ENCODE measurements around the gene STK10.

The STK10 gene

DNA sequence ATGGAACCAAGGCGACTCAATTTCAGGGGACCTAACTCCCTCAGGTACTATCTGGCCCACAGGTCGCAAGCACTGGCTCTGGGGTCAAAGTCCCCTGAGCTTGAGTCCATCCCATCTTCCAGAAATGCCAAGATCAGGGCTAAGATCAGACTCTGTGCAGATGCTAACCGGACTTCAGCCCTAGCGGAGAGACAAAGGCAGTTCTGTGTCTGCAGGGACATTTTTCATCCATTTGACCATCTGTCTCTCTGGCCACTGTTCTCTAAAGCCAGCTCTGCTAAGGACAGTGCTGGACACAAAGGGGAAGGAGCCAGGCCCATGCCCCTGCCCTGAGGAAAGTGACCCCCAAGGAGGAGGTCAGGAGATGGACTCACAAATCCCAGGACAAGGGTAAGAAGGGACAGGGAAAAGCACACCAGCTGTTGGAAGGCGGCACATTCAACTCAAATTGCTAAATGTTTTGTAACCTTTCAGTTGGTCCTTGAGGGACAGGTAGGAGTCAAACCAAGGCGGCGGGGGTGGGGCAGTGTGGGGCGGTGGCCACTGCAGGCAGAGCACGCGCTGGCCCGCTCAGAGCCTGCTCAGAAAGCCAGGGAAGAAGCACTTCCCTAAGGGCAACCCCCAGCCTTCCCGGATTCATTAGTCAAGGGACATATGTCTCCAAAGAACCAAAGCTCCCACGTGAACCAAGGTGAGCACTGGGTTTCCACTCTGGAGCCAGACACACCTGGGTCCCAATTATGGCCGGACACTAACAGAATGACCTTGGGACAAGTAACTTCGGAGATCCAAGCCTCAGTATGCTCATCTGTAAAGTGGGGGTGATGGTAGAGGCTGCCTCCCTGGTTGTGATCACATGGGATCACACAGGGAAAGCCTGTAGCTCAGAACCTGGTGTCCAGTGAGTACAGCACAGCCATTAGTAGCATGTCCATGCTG lies 42.8 kb downstream of the STK10 start:
- H3K9me3 ChIP-seq (ENCODE audit: control insufficient read depth, low read length) = no peaks in the 10 kb centered on the region
- H3K9ac ChIP-seq (ENCODE audit: low read length) = no peak overlapping the region
- H3K36me3 ChIP-seq (ENCODE audit: control insufficient read depth, insufficient read depth, low read length) = no peaks in the 10 kb centered on the region
- H3K27me3 ChIP-seq (ENCODE audit: control insufficient read depth, insufficient read depth, low read length) = no peaks in the 10 kb centered on the region
- no peak overlapping the region for H3K4me3 ChIP-seq (ENCODE audit: low read length)
- peaks cover 53% of the 10 kb centered on the region for H3K4me1 ChIP-seq (ENCODE audit: control insufficient read depth, insufficient read depth, low read length)

DNA sequence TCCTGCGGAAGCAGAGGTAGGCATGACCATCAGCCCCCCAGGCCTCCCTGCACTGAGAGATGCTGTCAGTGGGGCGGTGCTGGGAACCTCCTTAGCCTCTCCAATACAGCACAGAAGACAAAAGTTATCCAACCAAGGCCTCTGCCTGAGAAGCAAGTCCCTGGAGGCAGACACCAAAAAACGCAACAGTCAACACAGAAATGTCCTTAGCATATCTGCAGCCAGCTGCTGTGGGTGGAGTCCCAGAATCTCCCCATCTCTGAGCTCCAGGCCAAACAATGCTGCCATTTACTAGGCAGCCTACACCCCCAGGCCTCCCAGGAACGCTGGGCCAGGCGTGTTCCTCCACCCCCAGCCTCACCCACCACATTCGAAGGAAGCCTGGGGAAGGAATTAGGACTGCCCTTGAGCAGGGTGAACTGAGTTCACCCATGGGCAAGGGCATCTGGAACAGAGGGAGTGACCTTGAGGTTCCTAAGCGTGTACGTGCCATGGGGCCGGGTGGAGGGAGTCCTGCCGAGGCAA lies 43.7 kb downstream of the STK10 start:
- Histone ChIP-seq H3K9me3 (ENCODE audit: control insufficient read depth, low read length) (no peaks in the 10 kb centered on the region), H3K36me3 (ENCODE audit: control insufficient read depth, insufficient read depth, low read length) (no peaks in the 10 kb centered on the region), H3K4me1 (ENCODE audit: control insufficient read depth, insufficient read depth, low read length) (peaks cover 50% of the 10 kb centered on the region), H3K9ac (ENCODE audit: low read length) (no peak overlapping the region), H3K4me3 (ENCODE audit: low read length) (no peak overlapping the region), H3K27me3 (ENCODE audit: control insufficient read depth, insufficient read depth, low read length) (no peaks in the 10 kb centered on the region)

DNA sequence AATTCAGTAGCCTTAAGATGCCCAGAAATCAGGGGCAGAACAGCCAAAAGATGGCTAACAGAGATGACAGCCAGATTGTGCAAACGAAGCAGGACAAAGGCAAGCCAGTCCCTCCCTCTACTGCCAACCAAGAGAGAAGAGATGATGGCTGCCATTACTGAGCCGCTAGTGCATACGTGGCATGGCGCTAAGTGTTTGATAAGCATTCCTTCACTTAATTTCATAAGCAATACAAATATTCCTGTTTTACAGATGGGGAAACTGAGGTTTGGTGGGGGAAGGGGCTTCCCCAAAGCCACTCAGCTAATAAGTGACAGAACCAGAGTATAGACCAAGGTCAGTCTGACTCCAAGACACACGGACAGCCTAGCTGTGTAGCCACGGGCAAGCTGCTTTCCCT lies 44.1 kb downstream of the STK10 start:
- Histone ChIP-seq H3K27me3 (ENCODE audit: control insufficient read depth, insufficient read depth, low read length) (no peaks in the 10 kb centered on the region), H3K4me3 (ENCODE audit: low read length) (no peak overlapping the region), H3K9me3 (ENCODE audit: control insufficient read depth, low read length) (no peaks in the 10 kb centered on the region), H3K4me1 (ENCODE audit: control insufficient read depth, insufficient read depth, low read length) (peaks cover 50% of the 10 kb centered on the region), H3K36me3 (ENCODE audit: control insufficient read depth, insufficient read depth, low read length) (no peaks in the 10 kb centered on the region), H3K9ac (ENCODE audit: low read length) (no peak overlapping the region)

DNA sequence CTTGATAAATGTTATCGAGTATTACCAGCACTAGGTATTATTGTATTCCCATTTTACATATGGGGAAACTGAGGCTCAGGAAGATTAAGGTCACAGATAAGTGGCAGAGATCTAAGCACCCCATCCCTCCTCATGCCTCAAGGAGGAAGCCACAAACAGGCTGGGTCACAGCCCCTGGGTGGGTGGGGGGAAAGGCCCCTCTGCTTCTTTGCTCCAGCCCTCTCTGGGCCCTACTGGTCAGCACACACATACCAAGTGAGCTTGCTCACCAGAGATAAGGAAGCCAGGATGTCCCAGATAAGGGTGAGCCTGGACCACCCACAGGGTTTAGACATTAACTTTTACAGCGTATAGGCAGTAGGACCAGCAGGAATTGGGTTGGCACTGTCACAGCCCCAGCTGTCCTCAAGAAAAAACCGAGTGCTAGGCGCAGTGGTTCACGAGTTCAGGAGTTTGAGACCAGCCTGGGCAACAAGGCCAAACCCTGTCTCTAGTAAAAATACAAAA lies 45.3 kb downstream of the STK10 start:
- no peaks in the 10 kb centered on the region for H3K9me3 ChIP-seq (ENCODE audit: control insufficient read depth, low read length)
- H3K4me1 ChIP-seq (ENCODE audit: control insufficient read depth, insufficient read depth, low read length) = peaks cover 47% of the 10 kb centered on the region
- H3K9ac ChIP-seq (ENCODE audit: low read length) = no peak overlapping the region
- H3K36me3 ChIP-seq (ENCODE audit: control insufficient read depth, insufficient read depth, low read length) = no peaks in the 10 kb centered on the region
- H3K4me3 ChIP-seq (ENCODE audit: low read length) = no peak overlapping the region
- no peaks in the 10 kb centered on the region for H3K27me3 ChIP-seq (ENCODE audit: control insufficient read depth, insufficient read depth, low read length)

DNA sequence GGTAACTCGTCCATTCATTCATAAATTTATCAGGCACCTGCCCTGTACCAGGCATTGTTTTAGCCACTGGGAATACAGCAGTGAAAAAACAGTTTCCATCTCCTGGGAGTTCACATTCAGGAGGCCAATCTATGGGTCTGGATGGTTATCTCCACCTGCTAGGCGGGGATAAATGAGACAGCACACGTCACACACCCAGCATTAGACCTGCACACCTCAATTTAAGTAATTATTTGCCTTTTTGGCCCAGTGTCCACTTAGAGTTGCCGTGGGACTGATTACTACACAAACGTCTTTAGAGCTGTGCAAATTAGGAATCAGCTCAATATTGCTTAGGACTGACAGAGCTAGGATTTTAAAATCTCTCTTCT lies 46.1 kb downstream of the STK10 start:
- Histone ChIP-seq H3K4me1 (ENCODE audit: control insufficient read depth, insufficient read depth, low read length) (peaks cover 45% of the 10 kb centered on the region), H3K4me3 (ENCODE audit: low read length) (no peak overlapping the region), H3K9ac (ENCODE audit: low read length) (no peak overlapping the region), H3K36me3 (ENCODE audit: control insufficient read depth, insufficient read depth, low read length) (no peaks in the 10 kb centered on the region), H3K27me3 (ENCODE audit: control insufficient read depth, insufficient read depth, low read length) (no peaks in the 10 kb centered on the region), H3K9me3 (ENCODE audit: control insufficient read depth, low read length) (no peaks in the 10 kb centered on the region)

DNA sequence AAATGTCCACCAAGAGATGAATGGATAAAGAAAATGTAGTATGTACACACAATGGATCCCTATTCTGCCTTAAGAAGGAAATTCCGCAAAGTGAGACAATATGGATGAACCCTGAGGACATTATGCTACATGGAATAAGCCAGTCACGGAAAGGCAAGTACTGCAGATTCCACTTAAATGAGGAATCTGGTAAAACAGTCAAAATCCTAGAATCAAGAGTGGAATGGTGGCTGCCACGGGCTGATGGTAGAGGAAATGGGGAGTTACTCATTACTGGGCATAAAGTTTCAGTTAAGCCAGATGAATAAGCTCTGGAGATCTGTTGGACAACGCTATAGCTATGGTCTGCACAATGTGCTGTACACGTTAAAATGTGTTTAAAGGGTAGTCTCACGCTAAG lies 47.2 kb downstream of the STK10 start:
- Histone ChIP-seq H3K36me3 (ENCODE audit: control insufficient read depth, insufficient read depth, low read length) (no peaks in the 10 kb centered on the region), H3K9ac (ENCODE audit: low read length) (no peak overlapping the region), H3K4me3 (ENCODE audit: low read length) (no peak overlapping the region)

DNA sequence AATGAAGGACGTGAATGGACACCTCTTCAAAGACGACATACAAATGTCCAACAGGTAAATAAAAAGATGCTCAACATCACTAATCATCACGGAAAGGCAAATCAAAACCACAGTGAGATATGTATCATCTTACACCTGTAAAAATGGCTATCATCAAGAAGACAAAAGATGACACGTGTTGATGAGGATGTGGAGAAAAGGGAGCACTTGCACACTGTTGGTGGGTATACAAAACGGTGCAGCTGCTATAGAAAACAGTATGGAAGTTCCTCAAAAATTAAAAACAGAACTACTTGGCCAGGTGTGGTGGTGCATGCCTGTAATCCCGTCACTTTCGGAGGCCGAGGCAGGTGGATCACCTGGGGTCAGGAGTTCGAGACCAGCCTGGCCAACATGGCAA lies 47.9 kb downstream of the STK10 start:
- no peaks in the 10 kb centered on the region for H3K36me3 ChIP-seq (ENCODE audit: control insufficient read depth, insufficient read depth, low read length)
- H3K9me3 ChIP-seq (ENCODE audit: control insufficient read depth, low read length) = no peaks in the 10 kb centered on the region
- H3K4me1 ChIP-seq (ENCODE audit: control insufficient read depth, insufficient read depth, low read length) = peaks cover 30% of the 10 kb centered on the region

More for the DNA sequence above, 47.2 kb downstream of the STK10 start:
- Histone ChIP-seq H3K4me1 (ENCODE audit: control insufficient read depth, insufficient read depth, low read length) (peaks cover 35% of the 10 kb centered on the region), H3K9me3 (ENCODE audit: control insufficient read depth, low read length) (no peaks in the 10 kb centered on the region), H3K27me3 (ENCODE audit: control insufficient read depth, insufficient read depth, low read length) (no peaks in the 10 kb centered on the region)

DNA sequence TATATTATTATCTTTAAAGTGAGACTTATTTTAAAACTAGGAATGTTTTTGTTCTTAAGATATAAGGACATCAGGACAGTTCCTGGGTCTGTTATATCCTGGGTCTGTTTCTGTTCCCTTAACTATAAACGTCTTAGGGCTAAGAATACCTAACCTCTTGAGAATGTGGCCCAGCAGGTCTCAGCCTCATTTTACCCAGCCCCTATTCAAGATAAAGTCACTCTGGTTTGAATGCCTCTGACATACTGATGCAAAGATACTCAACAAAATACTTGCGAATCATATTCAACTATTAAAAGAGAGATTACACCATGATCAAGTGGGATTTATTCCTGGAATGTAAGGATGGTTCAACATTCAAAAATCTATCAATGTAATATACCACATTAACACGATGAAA lies 51.0 kb downstream of the STK10 start:
- no peak overlapping the region for H3K4me3 ChIP-seq (ENCODE audit: low read length)

More for the DNA sequence above, 47.9 kb downstream of the STK10 start:
- Histone ChIP-seq H3K27me3 (ENCODE audit: control insufficient read depth, insufficient read depth, low read length) (no peaks in the 10 kb centered on the region), H3K9ac (ENCODE audit: low read length) (no peak overlapping the region), H3K4me3 (ENCODE audit: low read length) (no peak overlapping the region)

DNA sequence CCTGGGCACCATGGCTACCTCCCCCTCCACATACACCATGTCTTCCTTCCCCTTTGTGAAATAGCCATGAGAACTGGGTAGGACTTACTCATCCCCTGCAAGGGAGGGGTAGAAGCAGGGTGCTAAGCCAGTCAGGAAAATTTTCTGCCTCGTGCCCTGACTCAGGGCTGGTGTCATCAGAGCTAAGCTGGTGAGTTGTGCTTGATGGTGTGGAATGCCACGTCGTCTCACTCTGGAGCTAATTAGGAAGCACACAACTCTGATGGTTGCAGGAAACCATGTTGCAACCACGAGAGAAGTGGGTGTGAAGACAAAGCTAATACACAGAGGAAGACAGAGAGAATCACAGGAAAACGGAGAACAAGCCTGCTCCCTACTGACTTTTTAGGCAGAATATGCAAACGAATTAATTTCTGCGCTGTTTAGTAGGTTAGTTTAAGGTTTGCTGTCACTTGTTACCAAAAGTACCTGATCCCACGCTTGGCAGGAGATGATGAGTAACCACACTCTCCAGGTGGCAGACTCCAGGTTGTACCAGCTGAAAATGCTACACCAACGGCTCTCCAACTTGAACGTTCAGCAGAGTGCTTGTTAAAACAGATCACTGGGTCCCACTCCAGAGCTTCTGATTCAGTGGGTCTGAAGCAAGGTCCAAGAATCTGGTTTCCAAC lies 54.5 kb downstream of the STK10 start:
- no peak overlapping the region for H3K9ac ChIP-seq (ENCODE audit: low read length)
- no peaks in the 10 kb centered on the region for H3K4me1 ChIP-seq (ENCODE audit: control insufficient read depth, insufficient read depth, low read length)
- no peaks in the 10 kb centered on the region for H3K9me3 ChIP-seq (ENCODE audit: control insufficient read depth, low read length)
- H3K36me3 ChIP-seq (ENCODE audit: control insufficient read depth, insufficient read depth, low read length) = no peaks in the 10 kb centered on the region
- no peak overlapping the region for H3K4me3 ChIP-seq (ENCODE audit: low read length)
- H3K27me3 ChIP-seq (ENCODE audit: control insufficient read depth, insufficient read depth, low read length) = no peaks in the 10 kb centered on the region

More for the DNA sequence above, 51.0 kb downstream of the STK10 start:
- Histone ChIP-seq H3K9ac (ENCODE audit: low read length) (no peak overlapping the region), H3K36me3 (ENCODE audit: control insufficient read depth, insufficient read depth, low read length) (no peaks in the 10 kb centered on the region), H3K9me3 (ENCODE audit: control insufficient read depth, low read length) (no peaks in the 10 kb centered on the region), H3K27me3 (ENCODE audit: control insufficient read depth, insufficient read depth, low read length) (no peaks in the 10 kb centered on the region), H3K4me1 (ENCODE audit: control insufficient read depth, insufficient read depth, low read length) (peaks cover 7% of the 10 kb centered on the region)

DNA sequence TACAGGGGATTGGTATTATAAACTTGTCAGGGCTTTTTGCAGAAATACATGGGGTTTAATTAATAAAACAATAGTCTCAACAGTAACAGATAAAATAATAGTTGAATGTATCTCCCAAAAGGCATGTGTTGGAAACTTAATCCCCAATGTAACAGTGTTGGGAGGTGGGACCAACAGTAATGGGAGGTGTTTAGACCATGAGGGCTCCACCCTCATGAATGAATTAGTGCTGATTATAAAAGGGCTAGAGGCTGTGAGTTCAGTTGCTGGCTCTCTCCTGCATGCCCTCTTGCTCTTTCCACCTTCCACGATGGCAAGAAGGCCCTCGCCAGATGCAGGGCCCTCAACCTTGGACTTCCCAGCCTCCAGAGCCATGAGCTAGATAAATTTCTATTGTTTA lies 56.3 kb downstream of the STK10 start:
- Histone ChIP-seq H3K4me1 (ENCODE audit: control insufficient read depth, insufficient read depth, low read length) (no peaks in the 10 kb centered on the region), H3K27me3 (ENCODE audit: control insufficient read depth, insufficient read depth, low read length) (no peaks in the 10 kb centered on the region), H3K36me3 (ENCODE audit: control insufficient read depth, insufficient read depth, low read length) (no peaks in the 10 kb centered on the region), H3K9ac (ENCODE audit: low read length) (no peak overlapping the region), H3K9me3 (ENCODE audit: control insufficient read depth, low read length) (no peaks in the 10 kb centered on the region), H3K4me3 (ENCODE audit: low read length) (no peak overlapping the region)

DNA sequence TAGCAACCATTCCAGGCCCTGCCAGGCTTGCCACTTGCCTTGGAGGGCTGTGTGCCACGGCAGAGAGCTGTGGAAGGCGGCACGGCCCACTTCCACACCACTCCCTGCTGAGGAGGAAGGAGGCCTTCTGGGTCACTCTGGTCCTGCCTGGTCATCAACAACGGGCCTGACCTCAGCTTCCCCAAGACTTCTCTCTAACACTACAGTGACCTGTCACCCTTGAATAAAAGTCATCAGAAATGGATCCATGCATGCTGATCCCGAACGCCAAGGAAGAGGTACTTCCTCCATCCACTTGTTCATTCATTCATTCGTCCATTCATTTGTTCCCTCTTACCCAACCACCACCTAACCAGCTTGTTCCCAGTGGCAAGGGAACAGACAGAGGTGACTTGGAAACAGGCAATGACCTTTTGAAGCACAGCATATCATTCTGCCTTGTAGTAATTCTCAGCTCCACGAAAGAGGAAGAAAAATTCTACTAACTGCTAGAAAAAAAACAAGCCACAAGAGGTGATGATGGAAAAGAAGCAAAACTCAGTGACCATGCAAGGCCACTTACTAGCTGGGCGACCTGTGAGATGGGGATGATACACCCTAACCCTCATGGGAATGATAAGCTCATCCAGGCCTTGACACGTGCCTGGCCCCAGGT lies 58.6 kb downstream of the STK10 start:
- Histone ChIP-seq H3K9me3 (ENCODE audit: control insufficient read depth, low read length) (no peaks in the 10 kb centered on the region), H3K36me3 (ENCODE audit: control insufficient read depth, insufficient read depth, low read length) (peaks cover 3% of the 10 kb centered on the region), H3K4me3 (ENCODE audit: low read length) (no peak overlapping the region), H3K27me3 (ENCODE audit: control insufficient read depth, insufficient read depth, low read length) (no peaks in the 10 kb centered on the region), H3K9ac (ENCODE audit: low read length) (no peak overlapping the region), H3K4me1 (ENCODE audit: control insufficient read depth, insufficient read depth, low read length) (no peaks in the 10 kb centered on the region)

DNA sequence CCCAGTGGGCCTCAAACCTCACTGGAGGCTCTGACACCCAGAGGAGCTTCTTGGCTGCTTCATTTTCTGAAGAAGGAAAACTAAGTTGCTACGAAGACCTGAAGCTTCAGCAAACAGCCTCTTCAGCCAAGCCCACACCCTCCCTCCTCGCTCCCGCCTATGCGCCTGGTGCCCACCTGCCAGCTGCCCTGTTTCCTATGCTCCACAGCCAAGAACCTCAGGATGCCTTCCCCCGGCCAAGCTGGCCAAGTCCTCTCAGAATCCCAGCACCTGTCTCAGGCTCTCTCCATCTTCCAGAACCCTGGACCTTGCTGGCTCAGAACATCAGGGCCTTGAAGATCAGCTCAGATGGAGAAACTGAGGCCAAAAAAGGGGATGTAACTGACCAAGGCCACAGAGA lies 60.4 kb downstream of the STK10 start:
- Histone ChIP-seq H3K9me3 (ENCODE audit: control insufficient read depth, low read length) (no peaks in the 10 kb centered on the region), H3K4me3 (ENCODE audit: low read length) (no peak overlapping the region), H3K9ac (ENCODE audit: low read length) (no peak overlapping the region), H3K4me1 (ENCODE audit: control insufficient read depth, insufficient read depth, low read length) (no peaks in the 10 kb centered on the region), H3K27me3 (ENCODE audit: control insufficient read depth, insufficient read depth, low read length) (no peaks in the 10 kb centered on the region), H3K36me3 (ENCODE audit: control insufficient read depth, insufficient read depth, low read length) (peaks cover 3% of the 10 kb centered on the region)
